Endothelial cell of umbilical vein (primary cell): ENCODE results near the gene BCAN.

Experiments
- JUN ChIP-seq: IDR thresholded peaks from 2 replicates; pipeline ENCODE4 v1.6.1; 2011; ENCODE audit warnings: borderline replicate concordance, low read depth; ENCODE audit not compliant: insufficient read length, insufficient read depth
- POLR2A ChIP-seq: IDR thresholded peaks from 2 replicates; pipeline ENCODE4 v1.6.1; 2012; ENCODE audit warnings: low read depth, mild to moderate bottlenecking, control low read depth, low read length
- POLR2AphosphoS5 ChIP-seq: IDR thresholded peaks from 2 replicates; pipeline ENCODE4 v1.6.1; 2012; ENCODE audit warnings: low read depth, mild to moderate bottlenecking, control low read depth, low read length, moderate library complexity; ENCODE audit not compliant: insufficient read depth
- TF ChIP-seq, protein P1 (sequence below), 2 donors: IDR thresholded peaks; 1 replicate in 1 of 2; 2 replicates in 1 of 2; pipeline ENCODE4 v1.5.1; 2011; ENCODE audit warnings: low read length in 2 of 2, mild to moderate bottlenecking in 2 of 2, moderate library complexity in 2 of 2, control low read depth in 1 of 2, inconsistent platforms in 1 of 2, low read depth in 1 of 2; ENCODE audit not compliant: insufficient read depth in 1 of 2; ENCODE audit errors: extremely low read depth in 1 of 2

GRCh38 chr1:156643049-156643777, 1.3 kb downstream of the BCAN start:
- TF ChIP-seq POLR2A (no peak), JUN (no peak), POLR2AphosphoS5 (no peak)
- TF ChIP-seq, protein P1, sequence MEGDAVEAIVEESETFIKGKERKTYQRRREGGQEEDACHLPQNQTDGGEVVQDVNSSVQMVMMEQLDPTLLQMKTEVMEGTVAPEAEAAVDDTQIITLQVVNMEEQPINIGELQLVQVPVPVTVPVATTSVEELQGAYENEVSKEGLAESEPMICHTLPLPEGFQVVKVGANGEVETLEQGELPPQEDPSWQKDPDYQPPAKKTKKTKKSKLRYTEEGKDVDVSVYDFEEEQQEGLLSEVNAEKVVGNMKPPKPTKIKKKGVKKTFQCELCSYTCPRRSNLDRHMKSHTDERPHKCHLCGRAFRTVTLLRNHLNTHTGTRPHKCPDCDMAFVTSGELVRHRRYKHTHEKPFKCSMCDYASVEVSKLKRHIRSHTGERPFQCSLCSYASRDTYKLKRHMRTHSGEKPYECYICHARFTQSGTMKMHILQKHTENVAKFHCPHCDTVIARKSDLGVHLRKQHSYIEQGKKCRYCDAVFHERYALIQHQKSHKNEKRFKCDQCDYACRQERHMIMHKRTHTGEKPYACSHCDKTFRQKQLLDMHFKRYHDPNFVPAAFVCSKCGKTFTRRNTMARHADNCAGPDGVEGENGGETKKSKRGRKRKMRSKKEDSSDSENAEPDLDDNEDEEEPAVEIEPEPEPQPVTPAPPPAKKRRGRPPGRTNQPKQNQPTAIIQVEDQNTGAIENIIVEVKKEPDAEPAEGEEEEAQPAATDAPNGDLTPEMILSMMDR (IDR thresholded peaks at IDR 0.05; ENCODE audit: extremely low read depth in 1 of 2, insufficient read depth in 1 of 2, low read depth in 1 of 2, low read length in 2 of 2): no peak
